ENCODE data around the gene PERCC1.

GRCh38 chr16:1401061-1401757 lies 29.7 kb upstream of the PERCC1 start:
- TF ChIP-seq POLR2A (IDR thresholded peaks at IDR 0.05) (no peak), CTCF (IDR thresholded peaks at IDR 0.05) (no peak)

Measured in lower leg skin (tissue), 3 donors.